Hepatic stellate cell (primary cell): ENCODE data around the gene ELMO2.
A peak's percentile ranks its signal among the peaks of the same experiment; 100 is the strongest.
"Not testable (repeated sequence)": the region's sequence is repeated elsewhere in the genome, so short reads cannot be mapped to it uniquely, and the experiment has no call there.

Source experiments
- DNase-seq: peaks from one replicate; pipeline ENCODE4 v3.0.0; 2011; ENCODE audit warnings: low spot score

ELMO2 gene

DNA sequence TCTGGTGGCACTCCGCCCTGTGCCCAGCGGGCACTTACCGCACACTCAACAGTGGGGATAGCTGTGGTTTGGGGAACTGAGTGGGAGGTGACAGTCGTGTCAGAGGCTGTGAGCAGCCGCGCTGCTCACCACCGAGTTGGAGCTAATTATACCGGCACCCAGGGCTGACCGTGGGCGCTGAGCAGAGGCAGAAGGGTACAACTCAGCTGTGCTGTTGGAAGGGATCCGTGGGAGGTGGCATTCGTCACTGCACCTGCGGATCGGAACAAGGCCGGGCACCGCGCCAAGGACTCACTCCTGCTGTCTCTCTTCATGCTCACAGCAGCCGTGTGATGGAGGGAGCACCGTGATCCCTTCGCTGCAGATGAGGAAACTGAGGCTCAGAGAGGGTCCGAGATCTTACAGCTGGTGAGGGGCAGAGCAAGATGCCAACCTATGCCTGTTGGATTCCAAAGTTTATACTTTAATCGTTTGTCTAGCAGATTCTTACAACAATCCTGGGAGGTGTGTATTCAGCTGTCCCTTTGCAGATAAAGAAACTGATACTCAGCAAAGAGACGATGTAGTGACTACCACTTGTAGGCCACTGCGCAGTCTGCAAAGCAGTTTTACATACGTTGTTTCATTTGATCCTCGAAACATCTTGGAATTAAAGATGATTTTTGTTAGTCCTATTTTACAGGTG is 713 bp upstream of the ELMO2 start:
- no peak for DNase-seq

DNA sequence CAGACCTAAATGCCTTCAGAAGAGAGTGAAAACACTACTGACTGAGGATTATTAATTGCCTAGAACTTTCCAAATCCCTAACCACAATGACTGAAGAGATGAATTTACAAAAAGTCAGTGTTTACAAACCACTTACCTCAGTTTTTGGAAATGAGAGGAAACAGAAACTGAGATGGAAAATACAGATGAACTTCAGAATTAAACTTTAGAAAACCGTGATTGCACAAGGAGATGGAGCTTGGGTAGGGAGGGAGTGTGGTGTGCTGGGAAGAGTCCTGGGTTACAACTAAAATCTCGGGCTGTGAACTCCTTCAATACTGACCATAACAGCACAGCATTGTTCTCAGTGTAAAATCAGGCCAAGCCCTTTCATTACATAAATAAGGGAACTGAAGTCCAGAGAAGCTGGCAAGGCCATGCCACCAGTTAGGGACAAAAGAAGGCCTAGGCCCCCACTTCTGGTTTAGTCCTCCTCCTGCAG is 4.0 kb downstream of the ELMO2 start:
- DNase-seq: no peak

DNA sequence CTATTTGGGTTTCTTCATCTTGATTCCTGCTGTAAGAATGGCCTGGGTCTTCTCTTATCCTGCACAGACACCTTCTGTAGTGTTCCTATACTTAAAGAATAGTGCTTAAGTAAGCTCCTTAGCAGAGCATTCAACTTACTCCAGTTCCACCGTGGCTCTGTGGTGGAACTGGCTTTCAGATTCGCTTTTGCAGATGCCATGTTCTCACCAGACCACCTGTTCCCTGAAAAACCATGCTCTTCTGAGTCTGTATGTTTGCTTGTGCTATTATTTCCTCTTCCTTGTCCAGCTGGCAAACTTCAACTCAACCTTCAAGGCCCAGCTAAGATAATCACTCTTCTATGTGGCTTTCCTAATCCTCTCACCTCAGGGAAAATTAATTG is 4.9 kb downstream of the ELMO2 start:
- DNase-seq: no peak

DNA sequence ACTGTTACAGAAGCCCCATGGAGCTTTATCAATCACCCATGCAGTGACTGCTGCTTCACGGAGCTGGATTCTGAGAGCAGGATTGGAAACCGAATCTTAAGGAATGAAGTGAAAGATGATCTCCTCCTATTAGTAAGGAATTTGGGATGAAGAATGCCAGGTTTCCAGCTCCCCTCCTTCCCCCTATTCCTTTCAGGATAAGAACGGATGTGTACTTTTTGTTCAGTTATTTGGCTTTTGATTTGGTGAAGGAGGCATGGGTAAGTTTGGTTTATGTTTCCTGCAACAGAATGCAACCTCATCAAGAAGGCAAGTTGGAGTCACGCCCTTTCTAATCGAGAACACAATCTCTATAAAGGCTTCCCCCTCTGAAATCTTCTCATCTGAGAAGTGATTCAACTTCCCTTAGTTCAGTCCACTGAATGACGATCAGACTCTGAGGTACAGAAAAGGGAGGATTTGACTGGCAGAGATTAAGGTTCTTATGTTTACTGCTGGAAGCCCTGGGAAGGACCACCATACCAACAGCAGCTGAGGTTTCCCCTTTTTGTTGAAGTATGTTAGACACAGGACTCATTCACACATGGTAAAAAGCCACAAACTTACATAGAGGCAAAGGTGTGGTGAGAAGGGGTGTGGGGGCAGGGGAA is 5.5 kb downstream of the ELMO2 start:
- no peak for DNase-seq

DNA sequence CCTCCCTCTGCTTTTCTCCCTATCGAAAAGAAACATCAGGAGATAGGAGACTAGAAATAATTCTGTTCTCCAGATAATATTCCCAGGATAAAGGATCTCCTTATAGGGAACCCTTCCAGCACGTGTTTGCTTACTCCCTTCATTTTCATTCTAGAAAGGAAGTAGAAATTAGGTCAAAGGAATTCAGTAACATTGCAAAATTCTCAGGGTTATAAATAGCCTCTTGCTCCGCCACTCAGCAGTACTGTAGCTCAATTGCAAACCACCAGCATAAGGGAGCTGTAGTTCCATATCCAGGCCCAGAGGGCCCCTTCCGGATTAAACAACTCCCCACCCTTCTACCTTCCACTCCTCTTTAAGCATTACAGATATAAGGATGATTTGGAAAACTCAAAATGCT is 6.2 kb downstream of the ELMO2 start:
- peak; percentile 61 for DNase-seq

DNA sequence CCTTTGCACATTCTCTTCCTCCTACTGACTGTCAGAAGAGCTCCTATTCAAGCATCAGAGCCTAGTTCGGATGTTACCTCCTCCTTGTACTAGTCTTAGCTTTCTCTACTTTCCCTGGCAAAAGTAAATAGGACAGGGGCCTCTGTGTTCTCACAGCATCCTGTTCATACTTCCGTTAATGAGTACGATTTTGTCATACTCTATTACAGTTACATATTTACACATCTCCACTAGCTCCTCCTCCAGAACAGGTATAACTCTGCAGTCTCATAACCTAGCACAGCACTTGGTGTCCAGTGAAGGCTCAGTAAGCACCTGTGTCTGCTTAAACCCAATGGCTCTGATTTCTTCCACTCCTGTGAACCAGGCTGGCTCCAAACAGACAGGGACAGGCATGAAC is 7.0 kb downstream of the ELMO2 start:
- no peak for DNase-seq

DNA sequence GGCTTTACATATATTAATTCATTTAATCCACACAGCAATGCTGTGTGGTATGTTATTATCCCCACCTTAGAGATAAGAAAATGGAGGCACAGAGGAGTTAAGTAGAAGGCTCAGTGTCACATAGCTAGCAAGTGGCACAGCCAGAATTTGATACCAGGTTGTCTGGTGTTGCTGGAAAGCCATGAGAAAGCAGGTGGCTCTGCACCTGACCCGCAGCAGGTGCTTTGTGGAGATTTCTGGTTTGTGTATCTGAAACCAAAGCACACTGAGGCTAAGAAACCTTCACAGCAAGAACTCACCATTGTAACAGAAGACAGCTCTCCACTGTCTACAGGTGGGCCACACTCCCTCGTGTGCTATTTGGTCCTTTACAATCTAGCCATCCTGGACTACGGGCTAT is 7.5 kb downstream of the ELMO2 start:
- no peak for DNase-seq

DNA sequence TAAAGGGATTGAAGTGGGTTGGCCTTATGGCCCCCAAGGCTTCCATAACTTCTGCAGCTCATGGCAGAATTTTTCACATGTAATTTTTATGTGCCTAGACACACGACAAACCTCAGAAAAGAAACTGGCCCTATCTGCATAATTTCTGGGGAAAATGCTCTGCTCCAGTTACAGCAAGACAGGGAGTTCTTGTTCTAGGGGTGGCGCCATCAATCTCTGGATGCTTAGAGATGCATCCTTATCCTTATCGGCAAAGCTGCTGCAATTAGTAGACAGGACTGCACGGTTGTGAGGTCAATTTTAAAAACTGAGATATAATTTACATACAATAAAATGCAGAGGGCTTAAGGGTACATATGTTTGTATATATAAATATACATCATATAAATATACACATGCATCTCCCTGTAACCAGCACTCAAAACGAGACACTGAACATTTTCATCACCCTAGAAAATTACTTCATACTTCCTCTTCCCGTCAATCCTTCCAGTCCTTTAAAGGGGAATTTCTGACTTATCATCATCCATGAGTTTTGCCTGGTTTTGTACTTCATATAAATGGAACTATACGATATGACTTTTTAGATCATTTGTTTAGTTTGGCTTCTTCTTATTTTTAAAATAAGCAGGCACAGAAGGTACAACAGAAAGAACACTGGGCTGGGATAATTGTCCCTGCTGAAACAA is 10.2 kb downstream of the ELMO2 start:
- no peak for DNase-seq

DNA sequence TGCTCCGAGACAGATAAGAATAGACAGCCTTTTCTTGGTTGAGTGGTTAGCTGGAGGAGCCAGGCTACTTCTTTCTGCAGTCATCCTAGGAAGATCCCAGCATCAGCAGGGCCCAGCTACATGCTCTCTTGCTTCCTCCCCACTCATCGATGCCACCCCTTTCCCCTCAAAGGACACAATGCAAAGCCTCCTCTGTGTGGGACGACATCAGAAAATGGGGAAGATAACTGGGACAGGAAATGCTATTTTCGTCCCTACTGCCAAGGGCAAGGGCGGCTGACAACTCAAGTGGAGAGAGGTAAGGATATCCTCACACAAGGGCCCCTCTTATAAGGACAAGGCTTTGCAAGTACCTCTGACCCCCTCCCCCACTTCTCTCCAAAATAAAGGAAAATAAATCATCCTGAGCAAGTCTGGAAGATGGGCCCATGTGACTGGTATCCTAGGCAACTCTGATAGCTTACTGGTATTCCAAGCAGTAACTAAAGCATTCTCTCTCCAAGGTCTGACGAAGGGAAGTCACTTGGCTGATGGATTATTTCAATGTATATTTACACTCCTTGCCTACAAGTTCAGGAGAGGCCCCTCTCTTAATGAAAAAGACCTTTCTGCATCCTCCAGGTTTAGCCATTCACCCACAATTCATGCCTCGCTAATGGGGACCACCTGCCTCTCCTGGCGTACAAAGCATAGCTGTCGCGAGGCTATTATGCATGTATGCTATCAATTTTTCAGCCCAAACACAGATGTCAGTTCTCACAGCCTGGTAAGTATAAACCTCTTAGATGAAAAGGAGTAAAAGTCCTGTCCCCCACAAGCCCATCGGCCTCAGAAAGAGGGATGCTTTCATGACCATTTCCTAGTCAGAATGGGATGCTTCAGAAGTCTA is 11.3 kb downstream of the ELMO2 start:
- no peak for DNase-seq

DNA sequence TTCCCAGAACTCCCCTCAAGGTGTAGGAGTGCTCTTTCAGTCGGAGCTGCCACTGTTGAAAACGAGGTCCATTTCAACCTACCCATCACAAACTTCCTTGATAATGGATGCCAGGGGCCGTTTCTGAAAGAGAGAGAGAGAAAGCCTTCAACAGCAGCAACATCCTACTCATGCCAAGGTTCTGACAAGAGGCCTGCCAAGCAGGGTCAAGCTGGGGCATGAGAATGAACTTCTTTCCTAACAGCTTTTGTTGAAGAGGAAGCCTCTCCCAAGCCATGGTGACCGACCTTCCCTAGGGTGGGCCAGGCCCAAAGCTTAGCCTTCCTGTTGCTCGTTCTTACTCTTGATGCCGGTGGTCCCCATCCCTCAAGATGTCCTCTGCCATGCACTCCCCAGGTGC is 12.4 kb downstream of the ELMO2 start:
- DNase-seq: no peak

DNA sequence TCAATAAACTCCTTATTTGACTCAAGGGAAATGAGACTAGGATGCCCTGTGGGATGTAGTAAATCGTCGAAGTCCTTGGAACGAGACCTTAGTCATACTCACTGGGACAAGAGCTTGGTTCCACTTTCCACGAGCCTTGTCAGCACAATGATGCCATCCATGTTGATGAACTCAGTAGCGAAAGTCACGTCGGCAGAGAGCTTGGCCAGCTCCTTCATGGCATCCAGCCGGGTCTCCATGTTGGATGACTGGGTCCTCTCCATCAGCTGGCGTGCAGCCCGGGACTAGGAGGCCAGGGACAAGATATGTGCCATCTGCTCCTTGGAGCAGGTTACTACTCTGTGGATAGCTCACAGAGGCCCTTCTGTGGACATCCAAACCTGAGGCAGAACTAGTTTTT is 17.5 kb downstream of the ELMO2 start:
- no peak for DNase-seq

DNA sequence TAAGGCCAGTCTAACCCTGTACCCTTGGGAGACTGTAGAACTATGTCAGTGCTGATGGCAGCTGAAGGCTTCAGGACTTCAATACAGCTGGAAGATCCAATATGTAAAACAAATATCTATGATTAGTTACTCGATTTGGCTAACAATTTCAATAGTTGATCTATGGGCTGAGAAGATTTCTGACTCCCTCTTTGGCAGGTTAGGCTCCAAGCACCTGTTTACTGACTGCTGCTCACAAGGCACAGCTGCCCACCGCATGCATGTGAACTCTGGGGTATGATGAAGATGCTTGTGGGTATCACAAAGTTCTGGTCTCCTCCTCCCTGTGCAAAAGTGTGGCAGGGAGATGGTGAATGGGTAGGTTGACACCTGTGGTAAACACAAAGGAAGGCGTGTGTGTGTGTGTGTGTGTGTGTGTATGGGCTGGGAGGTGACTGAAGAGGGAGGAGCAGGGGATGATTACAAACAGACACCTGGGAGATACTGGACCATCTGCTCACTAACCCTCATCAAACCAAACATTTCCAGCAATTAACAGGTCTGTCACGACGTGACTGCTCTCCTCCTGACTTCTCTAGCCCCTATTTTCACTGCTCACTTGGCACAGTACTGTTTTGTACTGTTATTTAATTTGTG is 18.1 kb downstream of the ELMO2 start:
- DNase-seq: no peak

DNA sequence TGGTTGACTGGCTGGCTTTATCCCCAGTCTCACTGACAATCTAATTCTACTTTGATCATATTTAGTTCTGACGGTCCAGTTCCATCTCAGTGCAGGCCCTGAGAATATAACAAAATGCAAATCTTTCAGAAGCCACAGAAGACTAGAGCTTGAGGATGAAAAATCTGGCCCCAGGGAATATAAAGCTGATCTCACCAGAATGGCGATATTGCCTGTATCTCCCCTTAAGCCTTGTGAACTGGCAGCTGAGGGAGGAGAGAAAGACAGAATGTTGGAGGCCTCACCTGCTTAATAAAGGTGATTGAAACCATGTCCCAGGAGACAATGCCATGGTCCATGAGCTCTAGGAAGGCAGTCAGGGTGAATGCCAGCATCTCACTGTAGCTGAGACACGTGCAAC is 19.4 kb downstream of the ELMO2 start:
- DNase-seq: not testable (repeated sequence)

DNA sequence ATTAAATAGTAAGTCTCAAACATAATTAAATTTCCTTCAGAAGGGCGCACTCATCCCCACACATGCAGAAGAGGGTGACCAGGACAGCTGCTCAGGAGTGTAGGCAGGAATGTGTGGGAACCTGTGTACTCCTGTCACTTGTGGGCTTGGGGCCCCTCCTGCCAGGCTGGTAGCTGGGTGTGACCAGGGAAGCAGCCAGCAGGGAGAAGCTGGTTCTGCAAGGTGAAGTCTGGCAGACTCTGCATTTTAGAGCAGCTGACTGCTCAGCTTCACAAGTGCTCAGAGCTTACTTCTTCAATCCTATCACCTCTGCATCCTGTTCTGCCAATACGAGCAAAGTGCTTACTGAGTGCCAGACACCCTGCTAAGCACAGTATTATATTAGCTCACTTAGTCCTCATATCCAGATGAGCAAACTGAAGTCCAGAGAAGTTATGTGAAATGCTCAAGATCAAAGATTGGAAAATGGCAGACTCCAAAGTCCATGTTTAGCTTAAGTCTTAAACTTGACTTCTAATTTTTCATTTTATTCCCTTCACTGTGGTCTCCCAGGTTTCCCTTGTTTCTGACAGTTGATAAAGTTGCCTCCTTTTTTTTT is 27.9 kb downstream of the ELMO2 start:
- no peak for DNase-seq

DNA sequence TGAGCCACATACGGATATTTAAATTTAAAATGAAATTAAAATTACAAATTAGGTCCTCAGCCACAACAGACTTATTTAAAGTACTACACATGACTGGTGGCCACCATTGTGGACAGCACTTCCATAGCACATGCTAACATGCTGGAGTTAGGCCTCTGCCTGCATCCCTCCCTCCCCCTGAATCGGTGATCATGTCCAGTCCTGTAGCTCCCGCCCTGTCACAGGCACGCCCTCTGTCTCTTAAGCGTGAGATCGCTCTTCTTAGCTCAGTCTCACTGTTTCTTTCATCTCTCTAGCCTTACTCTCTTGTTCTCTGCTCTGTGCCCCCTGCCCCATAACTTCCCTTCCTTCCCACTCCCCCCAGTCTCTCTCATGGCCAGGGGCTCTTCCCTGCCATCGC is 28.9 kb downstream of the ELMO2 start:
- DNase-seq: no peak

DNA sequence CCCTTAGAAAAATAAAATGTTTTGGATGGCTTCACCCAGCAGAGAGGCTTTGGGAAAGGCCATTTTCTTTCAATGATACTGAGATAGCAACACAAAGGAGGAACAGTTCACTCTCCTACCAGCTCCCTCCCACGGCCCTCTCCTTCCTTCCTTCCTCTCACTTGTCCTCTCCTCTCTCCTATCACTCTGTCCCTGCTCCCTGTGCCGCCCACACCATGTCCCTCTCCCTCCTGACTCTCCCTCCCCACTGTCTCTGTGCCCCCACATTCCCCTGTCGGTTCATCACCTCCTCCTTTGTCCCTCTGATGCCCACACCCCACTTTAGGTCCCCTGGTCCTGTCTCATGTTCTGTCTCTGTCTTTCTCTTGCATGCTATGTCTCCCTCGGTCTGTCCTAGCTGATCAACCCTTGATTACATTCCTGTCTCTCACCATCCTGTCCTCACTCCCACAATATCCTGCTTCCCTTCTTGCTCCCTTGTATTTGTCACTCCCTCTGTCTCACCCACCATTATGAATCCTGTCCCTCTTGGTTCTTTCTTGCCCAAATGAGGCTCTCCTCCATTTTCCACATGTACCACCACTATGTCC is 30.1 kb downstream of the ELMO2 start:
- DNase-seq: no peak

DNA sequence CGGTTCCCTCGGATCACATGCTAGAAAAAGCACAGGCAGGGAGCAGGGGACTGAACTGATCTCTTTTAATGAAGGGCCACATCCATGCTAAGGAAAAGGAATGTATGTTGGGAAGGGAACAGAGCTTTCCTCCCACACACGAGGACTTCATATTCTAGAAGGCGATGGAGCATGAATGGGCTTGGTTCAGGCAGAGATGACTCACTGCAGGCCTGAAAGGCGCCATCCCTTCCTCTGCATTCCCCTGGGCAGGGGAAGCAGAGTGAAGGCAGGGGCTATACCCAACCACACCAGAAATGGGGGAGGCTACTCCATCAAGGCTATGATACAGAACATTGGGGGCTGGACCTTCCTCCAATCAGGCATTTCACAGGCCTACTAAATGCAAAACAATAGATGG is 30.6 kb downstream of the ELMO2 start:
- DNase-seq: no peak

DNA sequence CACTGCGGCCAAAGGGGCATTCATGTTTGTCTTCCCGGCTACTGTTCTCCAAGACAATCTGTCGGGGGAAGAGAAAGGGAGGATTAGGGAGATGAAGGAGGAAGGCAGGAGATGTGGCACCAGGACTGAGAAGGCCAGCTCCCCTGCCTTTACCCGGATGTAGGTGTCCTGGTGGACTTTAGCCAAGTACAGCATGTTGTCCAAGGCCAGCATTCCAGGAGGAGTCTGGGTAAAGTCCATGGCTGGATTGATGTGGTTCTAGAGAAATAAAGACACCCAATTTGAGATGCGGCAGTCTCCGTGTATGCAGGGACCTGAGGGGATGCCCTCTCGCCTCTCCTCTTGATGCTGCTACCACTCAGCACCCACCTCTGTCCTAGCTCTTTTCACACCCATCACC is 32.0 kb downstream of the ELMO2 start:
- no peak for DNase-seq

DNA sequence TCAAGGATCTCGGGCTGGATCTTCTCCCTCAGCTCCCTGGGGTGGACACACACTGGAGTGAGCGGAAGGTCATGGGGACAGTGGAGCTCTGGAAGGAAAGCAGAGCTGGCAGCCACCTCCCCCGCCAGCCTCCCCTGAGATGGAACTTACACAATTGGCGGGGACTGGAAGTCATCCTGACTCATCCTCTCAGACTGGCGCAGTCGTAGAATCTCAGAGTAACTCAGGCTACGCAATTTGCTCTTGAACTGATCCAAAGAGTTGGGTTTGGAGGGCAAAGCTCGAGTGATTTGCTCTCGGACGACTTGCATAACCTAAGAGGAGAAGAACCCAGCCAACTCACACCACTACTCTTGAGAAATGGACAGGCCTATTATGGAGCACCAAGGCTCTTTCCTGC is 34.8 kb downstream of the ELMO2 start:
- DNase-seq: no peak

DNA sequence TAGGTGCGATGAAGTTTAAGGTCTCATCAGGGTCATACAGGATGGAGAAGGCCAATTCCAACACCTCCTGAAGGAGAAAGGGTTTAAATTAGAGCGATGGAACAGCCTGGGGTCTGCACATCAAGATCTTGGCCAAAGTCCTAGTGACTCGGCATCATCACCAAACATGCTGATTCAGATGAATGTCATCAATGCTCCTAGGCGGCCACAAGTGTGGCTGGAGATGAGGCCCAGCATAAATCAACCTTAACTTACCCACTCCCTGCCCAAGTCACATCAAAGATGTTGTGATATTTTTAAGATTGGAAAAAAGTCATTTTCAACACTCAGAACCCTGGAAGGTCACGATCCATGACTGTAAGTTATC is 37.5 kb downstream of the ELMO2 start:
- DNase-seq: no peak
